Measurements from ENCODE around the gene MAP3K5. TPM values are rescaled to one million over a fixed set of nuclear protein-coding genes. Genes with fewer than 3 reads are reported as not detected.
A peak's percentile ranks its signal among the peaks of the same experiment; 100 is the strongest.
"Not testable (repeated sequence)": the region's sequence is repeated elsewhere in the genome, so short reads cannot be mapped to it uniquely, and the experiment has no call there.

The MAP3K5 gene
- polyA plus RNA-seq, 3 donors, result 6.0 to 8.4 (median 6.6) TPM

DNA sequence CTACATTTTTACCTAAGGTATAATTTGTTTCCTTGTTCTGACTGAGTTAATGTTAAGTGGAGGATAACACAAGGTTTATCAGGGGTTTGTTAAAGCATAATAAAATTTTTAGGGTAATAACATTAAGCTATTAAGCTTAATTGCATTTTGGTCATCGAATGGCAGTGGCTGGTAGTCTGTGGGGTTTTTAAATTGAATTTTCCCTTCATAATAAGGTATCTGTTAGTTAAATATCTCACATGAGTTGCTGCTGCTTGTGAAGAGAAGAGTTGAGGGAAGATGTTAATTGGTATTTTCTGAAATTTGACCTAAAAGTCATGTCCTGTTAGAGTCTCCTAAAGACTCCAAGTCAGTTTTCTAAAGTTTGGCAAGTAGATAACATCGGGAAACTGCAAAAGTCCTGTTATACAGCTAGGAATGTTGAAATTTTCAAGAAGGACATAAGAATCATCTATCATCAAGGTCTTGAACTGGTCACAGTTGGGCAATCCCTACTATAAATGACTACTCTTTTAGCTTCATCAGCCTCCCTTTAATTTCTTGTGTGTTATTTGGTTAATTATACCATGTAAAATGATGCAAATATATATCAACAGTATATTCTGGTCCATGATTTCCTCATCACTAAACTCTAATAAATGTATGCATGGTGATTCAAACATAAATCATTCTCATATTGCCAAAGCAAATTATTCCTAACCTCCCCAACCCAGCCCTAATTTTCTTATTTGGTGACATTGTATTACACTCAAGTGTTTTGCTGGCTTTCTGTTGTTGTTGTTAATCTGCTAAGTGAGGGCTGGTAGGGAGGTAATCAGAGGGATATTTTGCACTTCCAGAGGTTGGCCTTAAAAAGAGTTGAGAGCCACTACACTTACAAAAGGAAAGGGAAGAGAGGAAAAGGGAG is 64.0 kb downstream of the MAP3K5 start:
- DNase-seq, result no peak

DNA sequence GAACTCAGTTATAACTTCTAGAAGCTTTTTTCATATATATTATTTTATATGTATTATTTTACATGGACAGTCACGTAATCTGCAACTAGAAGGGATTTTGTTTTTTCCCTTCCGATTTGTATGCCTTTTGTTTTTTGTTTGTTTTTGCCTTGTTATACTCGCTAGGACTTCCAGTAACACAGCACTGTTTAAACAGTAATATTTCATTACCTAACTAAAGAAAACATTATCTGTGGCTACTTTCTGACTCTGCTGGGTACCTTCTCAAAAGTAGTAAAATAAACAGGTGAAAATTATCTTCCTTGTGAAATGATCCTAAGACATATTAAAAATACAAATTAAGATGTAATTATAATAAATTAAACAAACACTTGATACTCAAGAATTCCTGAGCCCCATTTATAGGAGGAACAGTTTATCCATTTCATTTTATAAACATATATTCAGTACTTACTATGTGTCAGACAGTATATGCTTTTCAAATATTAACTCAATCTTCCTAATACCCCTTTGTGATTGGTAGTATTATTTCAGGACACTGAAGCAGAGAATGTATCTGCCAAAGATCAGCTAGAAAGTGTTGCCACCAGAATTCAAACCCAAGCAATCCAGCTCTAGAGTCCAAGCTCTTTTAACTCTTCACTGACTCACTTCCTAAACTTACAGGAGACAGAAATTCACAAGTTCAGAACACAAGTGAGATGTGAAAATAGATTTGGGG is 65.3 kb downstream of the MAP3K5 start:
- no peak for DNase-seq

DNA sequence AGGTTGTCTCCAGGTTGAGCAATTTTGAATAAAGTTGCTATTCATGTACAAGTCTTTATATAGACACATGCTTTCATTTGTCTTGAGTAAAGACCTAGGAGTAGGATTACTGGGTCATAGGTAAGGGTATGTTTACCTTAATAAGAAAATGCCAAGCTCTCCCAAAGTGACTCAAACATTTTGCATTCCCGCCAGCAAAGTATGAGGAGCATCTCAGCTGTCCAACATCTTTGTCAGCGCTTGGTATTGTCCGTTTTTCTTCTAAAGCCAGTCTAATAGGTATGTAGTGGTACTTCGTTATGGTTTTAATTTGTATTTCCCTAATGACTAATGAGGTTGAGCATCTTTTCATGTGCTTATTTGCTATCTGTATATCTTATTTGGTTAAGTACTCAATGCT is 67.2 kb downstream of the MAP3K5 start:
- DNase-seq, result no peak

DNA sequence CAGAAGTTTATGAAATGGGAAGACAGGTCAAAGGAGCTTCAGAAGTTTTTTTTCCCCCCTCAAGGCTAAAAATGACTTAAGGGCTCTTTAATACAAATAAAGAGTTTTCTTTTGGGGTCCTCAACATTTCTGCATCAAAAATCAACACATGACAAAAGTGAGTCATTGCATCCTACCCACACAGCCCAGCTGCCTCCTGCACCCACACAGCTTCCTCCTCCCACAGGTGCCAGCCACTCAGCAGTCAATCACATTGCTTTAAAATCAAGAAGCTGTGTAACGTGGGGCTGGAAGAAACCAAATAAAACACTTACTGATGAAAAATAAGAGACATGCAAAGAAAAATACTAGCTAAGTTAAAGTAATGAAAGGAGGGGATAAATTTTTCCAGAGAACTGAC is 68.5 kb downstream of the MAP3K5 start:
- no peak for DNase-seq

DNA sequence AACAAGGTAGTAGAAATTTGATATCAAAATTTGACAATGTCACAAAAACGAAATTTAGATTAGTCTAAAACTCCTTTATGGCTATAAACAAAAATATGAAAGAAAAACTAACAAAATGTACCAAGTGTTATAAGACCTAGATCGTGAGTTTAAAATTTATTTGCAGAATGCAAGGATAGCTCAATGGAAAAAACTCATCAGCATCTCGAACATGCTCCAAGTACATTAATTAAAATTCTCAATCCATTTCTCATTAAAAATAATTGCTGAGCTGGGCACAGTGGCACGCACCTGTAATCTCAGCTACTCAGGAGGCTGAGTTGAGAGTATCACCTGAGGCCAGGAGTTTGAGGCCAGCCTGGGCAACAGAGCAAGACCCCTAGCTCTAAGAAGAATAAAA is 70.8 kb downstream of the MAP3K5 start:
- no peak for DNase-seq

DNA sequence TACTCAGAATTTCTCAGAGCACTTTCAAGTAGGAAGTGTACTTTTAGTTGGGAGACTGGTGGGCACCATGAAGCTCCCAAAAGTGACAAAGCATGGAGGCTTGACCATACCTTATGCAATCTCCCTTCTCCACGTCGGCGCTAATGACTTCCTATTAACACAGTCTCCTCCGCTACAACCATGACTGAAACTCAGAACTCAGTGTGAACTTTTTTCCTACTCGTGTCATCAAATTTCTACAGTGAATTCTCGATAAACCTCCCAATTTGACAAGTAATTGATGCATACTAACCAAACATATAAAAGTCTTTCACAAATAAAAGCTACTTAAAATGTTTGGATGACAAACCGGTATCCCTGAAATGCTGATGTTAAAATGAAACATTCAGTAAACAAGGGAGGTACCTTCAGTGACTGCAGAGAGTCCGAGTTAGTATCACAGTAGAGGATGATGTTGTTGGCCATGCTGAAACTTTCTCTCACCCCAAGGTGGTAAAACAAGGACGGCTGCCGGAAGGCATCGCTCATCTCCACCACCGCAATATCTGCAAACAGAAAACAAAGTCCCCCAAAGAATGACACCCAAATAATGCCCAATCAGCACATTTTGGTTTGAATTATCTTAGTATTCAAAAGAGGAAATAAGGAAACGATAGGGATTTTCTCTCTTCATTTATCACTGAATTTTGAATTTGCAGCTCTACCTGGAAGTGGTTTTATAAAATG is 72.1 kb downstream of the MAP3K5 start:
- no peak for DNase-seq

DNA sequence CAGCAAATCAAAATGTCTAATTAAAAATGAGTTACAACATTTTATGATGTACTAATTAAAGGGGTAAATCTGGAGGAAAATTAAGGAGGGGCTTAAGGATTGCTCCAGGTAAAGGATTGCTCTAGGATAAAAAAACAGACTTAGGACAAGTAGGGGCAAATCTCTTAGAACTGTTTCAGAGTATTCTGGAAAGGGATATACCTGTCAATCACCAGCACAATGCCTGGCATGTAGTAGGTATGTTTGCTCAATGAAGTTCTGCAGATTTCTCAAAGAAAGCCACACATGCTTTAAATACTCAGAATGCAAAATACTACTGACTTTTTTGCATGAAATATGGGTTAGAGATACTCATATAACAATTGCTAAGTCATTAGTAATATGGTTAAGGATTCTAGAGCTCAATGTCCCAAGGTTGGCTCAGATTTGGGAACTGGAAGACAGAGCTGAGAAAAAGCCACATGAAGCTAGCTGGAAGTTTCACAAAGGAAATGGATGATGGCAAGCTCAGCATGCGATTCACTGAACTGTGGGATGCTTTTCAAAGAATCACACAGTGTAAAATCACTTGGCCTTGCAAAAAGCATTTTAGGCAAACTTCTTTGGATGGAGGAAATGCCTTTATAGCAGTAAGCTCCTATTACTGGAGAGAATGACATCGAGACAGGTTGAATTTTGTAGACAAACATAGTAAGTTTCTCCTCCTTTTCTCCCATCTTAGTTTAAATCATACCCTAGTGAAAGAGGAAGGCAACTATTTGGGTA is 72.8 kb downstream of the MAP3K5 start:
- no peak for DNase-seq

DNA sequence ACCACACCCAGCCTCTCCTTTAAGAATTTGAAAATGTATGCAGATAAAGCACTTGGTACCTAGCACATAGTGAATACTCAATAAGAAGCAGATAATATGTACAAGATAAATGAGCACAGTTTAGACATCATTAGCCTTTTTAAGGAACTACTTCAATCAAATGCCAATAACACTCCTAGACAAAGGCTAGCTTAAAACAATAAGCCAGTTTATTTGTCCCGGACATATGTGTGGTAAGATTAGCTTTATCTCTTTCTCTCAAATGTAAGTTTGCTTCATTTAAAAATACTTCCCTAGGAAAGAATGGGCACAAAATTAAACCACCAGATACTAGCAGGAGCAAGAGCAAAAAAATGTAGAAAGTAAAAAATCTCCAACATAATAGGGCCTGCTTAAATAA is 73.8 kb downstream of the MAP3K5 start:
- DNase-seq, result no peak

DNA sequence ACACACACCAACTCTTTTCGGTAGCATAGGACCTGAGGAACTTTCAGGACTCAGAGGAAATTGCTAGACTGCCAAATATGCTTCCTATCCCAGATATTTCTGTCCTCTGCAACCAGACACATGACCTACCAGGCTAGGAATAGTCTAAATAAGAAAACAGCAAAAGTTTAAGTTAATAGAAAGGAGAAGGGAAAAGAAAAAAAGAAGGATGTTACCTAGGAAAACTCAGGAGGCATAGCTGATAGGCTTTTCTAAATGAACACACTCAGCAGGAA is 74.6 kb downstream of the MAP3K5 start:
- no peak for DNase-seq

DNA sequence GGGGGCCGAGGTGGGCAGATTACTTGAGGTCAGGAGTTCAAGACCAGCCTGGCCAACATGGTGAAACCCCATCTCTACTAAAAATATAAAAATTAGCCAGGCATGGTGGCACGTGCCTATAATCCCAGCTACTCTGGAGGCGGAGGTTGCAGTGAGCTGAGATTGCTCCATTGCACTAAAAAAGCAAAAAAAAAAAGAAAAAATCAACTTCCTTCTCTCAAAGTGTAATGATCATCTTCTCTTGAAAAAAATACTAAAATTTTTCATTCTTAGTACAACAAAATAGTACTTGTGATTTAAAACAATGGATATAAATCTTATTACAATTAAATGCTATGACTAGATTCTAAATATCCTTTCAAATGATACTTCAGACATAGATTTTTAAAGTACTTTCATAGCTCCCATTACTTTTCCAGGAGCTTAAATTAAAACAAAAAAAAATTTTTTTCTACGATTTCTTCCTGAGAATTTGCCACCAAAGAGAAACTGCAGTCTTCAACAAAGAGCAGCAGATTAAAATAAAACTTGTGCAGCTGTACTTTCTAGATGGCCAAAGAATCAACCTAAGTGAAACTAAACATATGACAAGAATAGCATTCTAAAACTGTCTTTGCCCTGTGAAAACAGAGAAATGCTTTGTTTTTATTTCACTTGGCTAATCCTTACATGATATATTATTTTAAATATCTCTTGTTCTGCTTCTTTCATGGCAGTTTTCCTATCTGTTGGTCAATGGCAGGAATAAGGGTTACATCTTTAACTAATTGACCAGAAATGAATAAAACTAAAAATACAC is 75.2 kb downstream of the MAP3K5 start:
- no peak for DNase-seq

DNA sequence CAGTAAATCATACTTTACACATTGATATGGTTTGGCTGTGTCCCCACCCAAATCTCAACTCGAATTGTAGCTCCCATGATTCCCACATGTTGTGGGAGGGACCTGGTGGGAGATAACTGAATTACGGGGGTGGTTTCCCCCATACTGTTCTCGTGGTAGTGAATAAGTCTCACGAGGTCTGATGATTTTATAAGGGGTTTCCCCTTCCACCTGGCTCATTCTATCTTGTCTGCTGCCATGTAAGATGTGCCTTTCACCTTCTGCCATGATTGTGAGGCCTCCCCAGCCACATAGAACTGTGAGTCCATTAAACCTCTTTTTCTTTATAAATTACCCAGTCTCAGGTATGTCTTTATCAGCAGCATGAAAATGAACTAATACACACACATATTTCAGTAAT is 79.6 kb downstream of the MAP3K5 start:
- not testable (repeated sequence) for DNase-seq

DNA sequence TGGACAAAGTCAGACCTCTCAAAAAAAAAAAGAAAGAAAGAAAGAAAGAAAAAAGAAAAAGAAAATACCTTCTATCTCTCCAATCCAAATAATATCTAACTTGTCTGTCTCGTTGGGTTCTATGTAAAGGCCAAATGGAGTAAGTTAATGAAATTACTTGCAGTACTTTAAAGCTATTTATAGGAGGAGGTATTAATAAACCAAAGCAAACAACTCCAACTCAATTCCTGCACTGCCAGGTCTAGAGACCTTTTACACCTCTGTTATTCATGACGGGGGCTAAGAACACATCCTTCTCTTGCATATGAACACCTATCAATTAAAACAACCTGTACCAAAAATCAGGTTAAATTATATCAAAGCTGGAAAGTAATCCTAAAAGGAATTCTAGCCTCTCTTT is 80.6 kb downstream of the MAP3K5 start:
- DNase-seq, result no peak

DNA sequence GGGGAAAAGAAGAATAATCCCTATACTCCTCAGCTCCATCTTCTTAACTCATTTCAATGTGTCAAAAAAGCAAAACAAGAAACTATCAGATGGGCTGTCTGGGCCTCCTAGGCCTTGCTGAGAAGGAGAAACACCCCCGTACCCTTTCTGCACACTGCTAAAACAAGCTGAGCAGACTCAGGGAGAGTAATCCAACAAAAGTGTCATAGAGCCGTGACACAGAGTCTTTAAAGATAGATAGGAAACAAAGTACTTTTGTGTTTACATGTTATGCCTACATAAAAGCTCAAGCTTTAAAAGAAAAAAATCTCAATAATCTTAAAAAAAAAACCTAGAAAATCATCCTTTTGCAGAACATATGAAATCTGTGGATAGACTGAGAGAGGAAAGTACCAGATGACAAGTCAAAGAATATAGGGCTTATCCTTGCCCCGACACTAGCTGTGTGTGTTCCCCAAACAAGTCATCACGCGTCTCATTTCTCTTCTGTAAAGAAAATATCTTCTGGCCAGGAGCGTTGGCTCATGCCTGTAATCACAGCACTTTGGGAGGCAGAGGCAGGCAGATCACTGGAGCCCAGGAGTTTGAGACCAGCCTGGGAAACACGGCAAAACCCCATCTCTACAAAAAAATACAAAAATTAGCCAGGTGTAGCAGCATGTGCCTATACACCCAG is 81.3 kb downstream of the MAP3K5 start:
- DNase-seq, result no peak

DNA sequence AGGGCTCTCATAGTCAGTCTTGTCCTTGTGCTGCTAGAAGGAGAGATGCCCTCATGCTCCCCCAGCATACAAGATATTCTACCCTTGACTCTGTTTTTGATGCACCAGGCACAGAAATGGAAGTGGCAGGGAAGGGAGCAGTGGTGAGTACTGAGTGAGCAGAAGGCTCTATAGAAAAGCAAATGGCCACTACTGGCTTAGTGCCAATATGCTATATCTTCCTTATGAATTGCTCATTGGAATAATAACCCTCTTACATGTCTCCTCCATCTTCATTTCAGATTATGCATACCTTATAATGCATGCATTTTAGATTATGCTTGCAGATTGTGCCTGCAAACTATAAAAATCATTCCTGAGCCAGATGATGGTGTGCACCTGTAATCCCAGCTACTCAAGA is 82.8 kb downstream of the MAP3K5 start:
- no peak for DNase-seq

DNA sequence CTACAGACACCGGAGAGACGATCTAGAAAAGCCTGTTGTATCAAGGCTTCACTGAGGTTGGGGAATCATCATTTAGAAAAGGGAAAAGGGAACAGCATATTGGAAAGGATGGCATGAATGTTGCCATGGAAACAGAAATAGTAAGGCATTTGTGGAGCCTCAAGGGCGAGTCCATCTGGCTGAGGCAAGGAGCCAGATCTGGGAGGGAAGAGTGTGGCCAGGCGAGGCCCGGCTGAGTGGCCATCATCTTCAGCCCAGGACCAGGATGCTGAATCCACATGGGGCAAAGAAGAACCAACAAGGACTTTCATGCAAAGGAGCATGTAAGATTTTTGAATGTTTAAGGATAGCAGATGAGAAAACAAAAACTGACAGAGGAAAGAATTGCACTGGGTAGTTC is 85.8 kb downstream of the MAP3K5 start:
- DNase-seq, result no peak

DNA sequence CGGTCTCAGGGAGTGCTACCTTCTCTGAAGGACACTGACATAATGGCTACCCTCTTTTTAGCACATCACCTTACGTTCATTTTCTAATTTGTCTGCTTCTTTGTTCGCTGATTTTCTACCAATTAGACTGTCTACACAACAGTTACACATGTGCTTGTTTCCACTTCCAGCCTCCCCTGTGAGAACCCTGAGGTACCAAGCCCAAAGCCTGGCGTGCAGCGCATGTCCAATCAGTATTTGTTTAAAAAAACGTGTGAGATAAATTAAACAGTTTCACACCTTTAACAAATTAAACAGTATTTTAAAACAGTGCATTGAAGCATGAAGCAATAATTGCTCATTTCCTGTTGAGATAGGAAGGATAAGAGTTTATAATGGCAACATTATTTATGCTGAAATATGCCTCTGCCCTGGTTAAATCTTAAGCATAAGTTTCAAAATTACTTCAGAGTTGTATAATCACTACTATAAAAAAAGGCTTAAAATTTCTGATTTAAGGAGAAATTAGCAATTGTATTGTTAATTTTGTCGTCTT is 88.9 kb downstream of the MAP3K5 start:
- DNase-seq, result no peak

DNA sequence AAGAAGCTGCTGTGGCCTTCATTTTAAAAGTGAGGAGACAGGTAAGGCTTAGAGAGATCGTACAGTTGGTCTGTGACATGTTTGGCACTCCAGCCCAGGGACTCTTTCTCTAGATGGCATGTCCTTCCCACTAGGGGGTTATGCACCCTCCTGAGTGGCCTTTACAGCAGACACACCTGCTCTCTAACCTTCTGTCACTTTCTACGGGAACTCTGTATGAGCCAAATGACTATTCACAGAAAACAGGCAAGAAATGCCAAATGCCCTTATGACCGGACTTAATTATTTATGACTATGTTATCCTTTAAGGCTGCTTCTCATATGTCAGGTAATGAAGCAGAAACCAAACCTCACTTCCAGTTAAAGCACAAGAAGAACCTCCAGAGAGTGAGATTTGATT is 91.2 kb downstream of the MAP3K5 start:
- DNase-seq, result no peak

DNA sequence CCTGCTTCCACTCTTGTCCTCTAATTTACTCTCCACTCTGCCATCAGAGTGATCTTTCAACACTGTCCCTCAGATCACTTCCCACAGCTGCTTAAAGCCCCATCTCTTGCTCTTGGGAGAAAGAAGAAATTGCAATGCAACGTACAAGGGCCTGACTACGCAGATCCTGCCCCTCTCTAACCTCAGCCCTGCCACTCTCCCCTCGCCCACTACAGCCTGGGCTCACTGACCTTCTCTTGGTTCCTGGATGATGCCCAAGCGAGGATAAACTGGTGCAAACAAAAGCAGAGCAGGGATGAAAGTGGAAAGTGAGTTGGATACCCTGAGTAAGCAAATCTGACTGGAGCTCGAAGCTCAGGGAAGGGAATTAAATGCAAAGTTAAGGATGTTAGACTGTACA is 92.9 kb downstream of the MAP3K5 start:
- no peak for DNase-seq

DNA sequence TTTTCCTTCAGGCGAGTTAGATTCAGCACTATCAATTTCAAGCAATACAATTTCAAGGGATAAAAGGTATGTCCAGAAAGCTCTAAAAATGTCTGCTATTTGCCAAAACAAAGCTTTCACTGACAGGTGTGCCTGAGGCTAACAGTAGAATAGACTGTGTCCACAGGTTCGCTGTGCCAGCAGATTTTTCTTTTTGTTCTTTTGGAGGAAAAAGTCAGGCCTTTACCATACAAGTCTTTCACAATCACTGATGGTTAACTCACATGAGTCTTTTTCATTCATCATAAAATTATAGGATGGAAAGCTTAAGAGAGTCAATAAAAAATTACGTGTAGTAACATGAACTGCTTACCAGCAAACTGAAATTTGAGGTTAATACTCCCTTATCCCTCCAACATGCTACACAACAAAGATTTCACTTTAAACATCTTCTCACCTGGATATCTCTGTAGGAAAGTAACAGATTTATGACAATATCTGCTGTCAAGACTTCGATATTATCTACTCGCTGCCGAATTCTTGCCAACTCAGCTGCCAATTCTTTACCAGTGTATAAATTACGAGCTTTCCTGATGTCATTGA is 95.4 kb downstream of the MAP3K5 start:
- DNase-seq, result no peak

DNA sequence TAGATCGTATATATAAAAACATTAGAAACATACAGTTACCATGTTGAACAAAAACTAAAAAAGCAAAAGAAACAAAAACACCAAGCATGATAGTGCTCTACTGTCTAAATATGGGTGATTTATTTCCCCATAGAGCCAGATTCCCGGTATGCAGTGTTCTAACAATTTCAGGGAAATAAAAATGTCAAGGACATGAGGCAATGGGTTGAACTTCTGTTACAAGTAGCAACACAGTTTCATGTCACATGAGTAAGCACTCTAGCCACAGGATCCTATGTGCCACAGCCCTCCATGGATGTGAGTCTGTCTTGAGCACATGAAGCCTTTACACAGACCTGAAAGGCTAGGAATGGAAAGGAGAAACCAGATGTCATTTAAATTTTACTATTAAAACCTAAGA is 96.0 kb downstream of the MAP3K5 start:
- peak; percentile 46 for DNase-seq
